ENCODE data around the gene CRYBG3.
A peak's percentile ranks its signal among the peaks of the same experiment; 100 is the strongest.
"Not testable (repeated sequence)": the region's sequence is repeated elsewhere in the genome, so short reads cannot be mapped to it uniquely, and the experiment has no call there.

Gene CRYBG3

DNA sequence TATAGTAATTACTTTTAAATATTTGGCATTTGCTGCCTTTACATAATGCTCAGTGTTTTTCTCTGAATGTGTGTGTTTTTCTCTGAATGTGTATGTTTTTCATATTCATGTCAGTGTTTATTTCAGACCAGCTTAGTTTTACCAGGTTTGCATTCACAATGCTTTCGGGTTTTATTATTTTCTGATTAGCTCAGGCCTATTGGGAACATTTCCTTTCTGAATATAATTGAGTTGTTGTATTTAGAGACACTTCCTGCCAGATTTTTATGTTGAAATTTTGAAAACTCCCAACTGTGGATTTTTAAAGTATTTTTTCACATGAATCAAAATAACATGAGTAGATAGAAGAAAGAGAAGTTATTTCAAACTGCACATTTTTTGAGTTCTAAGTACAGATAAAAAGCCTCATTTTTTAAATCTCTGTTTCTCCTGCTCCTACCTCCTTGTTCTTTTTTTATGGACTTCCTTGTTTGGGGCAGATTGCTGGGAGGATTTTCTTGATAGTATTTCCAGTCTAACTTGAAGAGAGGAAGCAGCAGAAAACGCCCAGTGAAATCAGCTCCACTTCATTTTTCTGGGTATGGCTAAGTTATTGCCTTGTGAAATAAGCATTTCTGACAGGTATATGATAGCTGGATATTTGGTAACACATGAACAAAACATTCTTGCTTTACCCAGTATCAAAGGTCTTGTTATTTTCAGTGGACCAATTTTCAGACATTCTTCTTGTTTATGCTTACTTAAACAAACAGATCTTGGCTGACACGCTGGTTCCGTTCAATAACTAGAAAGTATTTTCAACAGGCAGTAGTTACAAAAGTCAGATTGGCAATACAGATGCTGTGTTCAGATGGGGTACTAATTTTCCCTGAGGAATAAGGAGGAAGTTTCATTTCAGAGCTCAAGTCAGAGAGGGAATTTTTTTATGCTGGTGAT, 79.8 kb downstream of the CRYBG3 start:
- H3K27ac ChIP-seq (ENCODE audit: low read length): no peak overlapping the region
- no peak overlapping the region for H3K4me3 ChIP-seq (ENCODE audit: low read length)
- H3K9me3 ChIP-seq (ENCODE audit: control insufficient read depth, low read depth, low read length): no peaks in the 10 kb centered on the region
- H3K9ac ChIP-seq (ENCODE audit: low read length): no peak overlapping the region
- H3K27me3 ChIP-seq (ENCODE audit: control insufficient read depth, insufficient read depth, low read length): no peaks in the 10 kb centered on the region
- no peaks in the 10 kb centered on the region for H3K36me3 ChIP-seq (ENCODE audit: control insufficient read depth, low read depth, low read length)
- peaks cover 2% of the 10 kb centered on the region for H3K4me1 ChIP-seq (ENCODE audit: control insufficient read depth, low read depth, low read length)

GRCh38 chr3:97909830-97910229, 88.0 kb downstream of the CRYBG3 start:
- H3K36me3 ChIP-seq (ENCODE audit: control insufficient read depth, low read depth, low read length); H3K27me3 ChIP-seq (ENCODE audit: control insufficient read depth, insufficient read depth, low read length); H3K27ac ChIP-seq (ENCODE audit: low read length); H3K9me3 ChIP-seq (ENCODE audit: control insufficient read depth, low read depth, low read length); H3K9ac ChIP-seq (ENCODE audit: low read length); H3K4me1 ChIP-seq (ENCODE audit: control insufficient read depth, low read depth, low read length); H3K4me3 ChIP-seq (ENCODE audit: low read length): not testable (repeated sequence)

DNA sequence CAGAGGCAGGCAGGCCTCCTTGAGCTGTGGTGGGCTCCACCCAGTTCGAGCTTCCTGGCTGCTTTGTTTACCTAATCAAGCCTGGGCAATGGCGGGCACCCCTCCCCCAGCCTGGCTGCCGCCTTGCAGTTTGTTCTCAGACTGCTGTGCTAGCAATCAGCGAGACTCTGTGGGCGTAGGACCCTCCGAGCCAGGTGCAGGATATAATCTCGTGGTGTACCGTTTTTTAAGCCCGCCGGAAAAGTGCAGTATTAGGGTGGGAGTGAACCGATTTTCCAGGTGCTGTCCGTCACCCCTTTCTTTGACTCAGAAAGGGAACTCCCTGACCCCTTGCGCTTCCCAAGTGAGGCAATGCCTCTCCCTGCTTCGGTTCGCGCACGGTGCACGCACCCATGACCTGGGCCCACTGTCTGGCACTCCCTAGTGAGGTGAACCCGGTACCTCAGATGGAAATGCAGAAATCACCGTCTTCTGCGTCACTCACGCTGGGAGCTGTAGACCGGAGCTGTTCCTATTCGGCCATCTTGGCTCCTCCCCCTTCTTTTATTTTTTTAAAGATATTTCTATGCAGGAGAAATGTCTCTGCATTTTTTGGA, 88.5 kb downstream of the CRYBG3 start:
- not testable (repeated sequence) for H3K27me3 ChIP-seq (ENCODE audit: control insufficient read depth, insufficient read depth, low read length); H3K4me1 ChIP-seq (ENCODE audit: control insufficient read depth, low read depth, low read length); H3K27ac ChIP-seq (ENCODE audit: low read length); H3K9me3 ChIP-seq (ENCODE audit: control insufficient read depth, low read depth, low read length); H3K36me3 ChIP-seq (ENCODE audit: control insufficient read depth, low read depth, low read length); H3K9ac ChIP-seq (ENCODE audit: low read length)
- peak overlapping the region; percentile 9 for H3K4me3 ChIP-seq (ENCODE audit: low read length)

DNA sequence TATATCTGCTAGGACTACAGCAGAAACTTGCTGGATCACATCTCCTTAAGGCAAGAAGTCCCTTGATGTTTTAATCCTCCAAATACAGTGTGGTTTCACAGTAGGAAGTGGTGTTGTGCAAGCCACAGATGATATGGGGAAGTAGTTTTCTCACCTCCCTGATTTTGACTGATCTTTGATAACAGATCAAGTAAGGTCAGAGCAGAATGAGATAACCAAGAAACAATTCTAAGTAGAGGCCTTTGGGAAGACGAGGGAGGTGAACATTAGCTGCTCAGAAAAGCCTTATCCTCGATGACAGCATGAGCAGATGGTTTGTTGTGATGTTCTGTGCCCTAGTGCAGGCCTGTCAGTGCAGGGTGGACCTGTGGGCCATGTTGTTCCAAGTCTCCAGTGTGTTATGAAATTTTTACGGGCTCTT, 89.1 kb downstream of the CRYBG3 start:
- no peak overlapping the region for H3K27ac ChIP-seq (ENCODE audit: low read length)
- H3K27me3 ChIP-seq (ENCODE audit: control insufficient read depth, insufficient read depth, low read length): no peaks in the 10 kb centered on the region
- peaks cover 3% of the 10 kb centered on the region for H3K4me1 ChIP-seq (ENCODE audit: control insufficient read depth, low read depth, low read length)
- H3K9me3 ChIP-seq (ENCODE audit: control insufficient read depth, low read depth, low read length): no peaks in the 10 kb centered on the region
- H3K36me3 ChIP-seq (ENCODE audit: control insufficient read depth, low read depth, low read length): no peaks in the 10 kb centered on the region
- no peak overlapping the region for H3K9ac ChIP-seq (ENCODE audit: low read length)
- H3K4me3 ChIP-seq (ENCODE audit: low read length): peak overlapping the region; percentile 9

GRCh38 chr3:97911459-97911858, 89.6 kb downstream of the CRYBG3 start:
- H3K27me3 ChIP-seq (ENCODE audit: control insufficient read depth, insufficient read depth, low read length): no peaks in the 10 kb centered on the region
- no peaks in the 10 kb centered on the region for H3K9me3 ChIP-seq (ENCODE audit: control insufficient read depth, low read depth, low read length)
- no peak overlapping the region for H3K4me3 ChIP-seq (ENCODE audit: low read length)
- no peak overlapping the region for H3K9ac ChIP-seq (ENCODE audit: low read length)
- peaks cover 3% of the 10 kb centered on the region for H3K4me1 ChIP-seq (ENCODE audit: control insufficient read depth, low read depth, low read length)
- H3K36me3 ChIP-seq (ENCODE audit: control insufficient read depth, low read depth, low read length): no peaks in the 10 kb centered on the region
- H3K27ac ChIP-seq (ENCODE audit: low read length): no peak overlapping the region

GRCh38 chr3:97914388-97914787, 92.6 kb downstream of the CRYBG3 start:
- H3K27me3 ChIP-seq (ENCODE audit: control insufficient read depth, insufficient read depth, low read length): no peaks in the 10 kb centered on the region
- no peak overlapping the region for H3K27ac ChIP-seq (ENCODE audit: low read length)
- no peak overlapping the region for H3K9ac ChIP-seq (ENCODE audit: low read length)
- no peaks in the 10 kb centered on the region for H3K36me3 ChIP-seq (ENCODE audit: control insufficient read depth, low read depth, low read length)
- no peaks in the 10 kb centered on the region for H3K9me3 ChIP-seq (ENCODE audit: control insufficient read depth, low read depth, low read length)
- H3K4me3 ChIP-seq (ENCODE audit: low read length): no peak overlapping the region
- H3K4me1 ChIP-seq (ENCODE audit: control insufficient read depth, low read depth, low read length): peaks cover 3% of the 10 kb centered on the region

DNA sequence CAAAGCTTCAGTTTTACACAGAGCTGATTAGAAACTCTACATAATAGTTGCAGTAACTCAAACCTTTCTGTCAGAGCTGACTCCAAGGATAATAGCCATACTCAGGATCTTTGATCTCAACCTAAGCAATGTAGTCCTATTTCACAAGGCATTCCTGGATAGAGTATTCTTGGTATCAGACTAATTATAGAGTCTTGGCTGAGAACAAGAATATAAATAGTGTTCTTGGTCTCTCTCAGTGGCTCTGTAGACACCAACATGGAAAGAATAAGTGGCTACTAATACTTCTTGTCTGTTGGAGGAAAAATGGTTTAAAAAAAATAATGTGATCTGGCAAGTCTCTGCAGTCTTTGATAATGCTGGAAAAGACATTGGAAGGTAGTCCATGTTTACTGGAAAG, 94.8 kb downstream of the CRYBG3 start:
- no peaks in the 10 kb centered on the region for H3K27me3 ChIP-seq (ENCODE audit: control insufficient read depth, insufficient read depth, low read length)
- no peak overlapping the region for H3K27ac ChIP-seq (ENCODE audit: low read length)
- H3K4me1 ChIP-seq (ENCODE audit: control insufficient read depth, low read depth, low read length): no peaks in the 10 kb centered on the region
- no peak overlapping the region for H3K9ac ChIP-seq (ENCODE audit: low read length)
- no peaks in the 10 kb centered on the region for H3K36me3 ChIP-seq (ENCODE audit: control insufficient read depth, low read depth, low read length)
- no peaks in the 10 kb centered on the region for H3K9me3 ChIP-seq (ENCODE audit: control insufficient read depth, low read depth, low read length)
- H3K4me3 ChIP-seq (ENCODE audit: low read length): no peak overlapping the region

GRCh38 chr3:97917813-97918536, 96.2 kb downstream of the CRYBG3 start:
- Histone ChIP-seq H3K4me3 (ENCODE audit: low read length) (no peak overlapping the region), H3K9me3 (ENCODE audit: control insufficient read depth, low read depth, low read length) (no peaks in the 10 kb centered on the region), H3K27ac (ENCODE audit: low read length) (no peak overlapping the region), H3K9ac (ENCODE audit: low read length) (no peak overlapping the region), H3K36me3 (ENCODE audit: control insufficient read depth, low read depth, low read length) (no peaks in the 10 kb centered on the region), H3K4me1 (ENCODE audit: control insufficient read depth, low read depth, low read length) (no peaks in the 10 kb centered on the region), H3K27me3 (ENCODE audit: control insufficient read depth, insufficient read depth, low read length) (no peaks in the 10 kb centered on the region)

GRCh38 chr3:97927704-97928103, 105.9 kb downstream of the CRYBG3 start:
- Histone ChIP-seq H3K9me3 (ENCODE audit: control insufficient read depth, low read depth, low read length) (no peaks in the 10 kb centered on the region), H3K36me3 (ENCODE audit: control insufficient read depth, low read depth, low read length) (no peaks in the 10 kb centered on the region), H3K4me3 (ENCODE audit: low read length) (no peak overlapping the region), H3K27ac (ENCODE audit: low read length) (no peak overlapping the region), H3K4me1 (ENCODE audit: control insufficient read depth, low read depth, low read length) (no peaks in the 10 kb centered on the region), H3K27me3 (ENCODE audit: control insufficient read depth, insufficient read depth, low read length) (no peaks in the 10 kb centered on the region), H3K9ac (ENCODE audit: low read length) (no peak overlapping the region)

DNA sequence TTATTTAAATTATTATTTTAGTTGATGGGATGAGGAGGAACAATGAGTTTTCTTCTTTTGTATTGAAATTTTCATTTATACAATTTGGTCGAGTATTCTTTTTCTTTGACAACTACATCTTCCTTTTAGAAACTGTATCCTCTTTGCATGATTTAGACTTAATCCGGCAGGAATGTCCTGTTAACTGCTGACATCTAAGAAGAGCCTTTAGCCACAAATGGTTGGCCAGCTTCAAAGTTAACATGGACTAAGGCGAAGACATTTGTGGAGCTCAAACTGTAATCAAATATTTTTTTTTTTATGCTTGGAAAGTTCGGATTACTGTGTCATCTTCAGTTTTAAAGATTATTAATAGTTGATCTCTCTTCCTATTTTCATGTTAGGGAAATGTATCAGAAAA, 107.2 kb downstream of the CRYBG3 start:
- Histone ChIP-seq H3K9ac (ENCODE audit: low read length) (no peak overlapping the region), H3K36me3 (ENCODE audit: control insufficient read depth, low read depth, low read length) (no peaks in the 10 kb centered on the region), H3K4me1 (ENCODE audit: control insufficient read depth, low read depth, low read length) (no peaks in the 10 kb centered on the region), H3K27ac (ENCODE audit: low read length) (no peak overlapping the region), H3K4me3 (ENCODE audit: low read length) (no peak overlapping the region), H3K27me3 (ENCODE audit: control insufficient read depth, insufficient read depth, low read length) (no peaks in the 10 kb centered on the region), H3K9me3 (ENCODE audit: control insufficient read depth, low read depth, low read length) (no peaks in the 10 kb centered on the region)

GRCh38 chr3:97930018-97930417, 108.2 kb downstream of the CRYBG3 start:
- H3K27ac ChIP-seq (ENCODE audit: low read length): no peak overlapping the region
- no peaks in the 10 kb centered on the region for H3K36me3 ChIP-seq (ENCODE audit: control insufficient read depth, low read depth, low read length)
- no peaks in the 10 kb centered on the region for H3K9me3 ChIP-seq (ENCODE audit: control insufficient read depth, low read depth, low read length)
- H3K9ac ChIP-seq (ENCODE audit: low read length): no peak overlapping the region
- no peaks in the 10 kb centered on the region for H3K4me1 ChIP-seq (ENCODE audit: control insufficient read depth, low read depth, low read length)
- H3K4me3 ChIP-seq (ENCODE audit: low read length): no peak overlapping the region
- H3K27me3 ChIP-seq (ENCODE audit: control insufficient read depth, insufficient read depth, low read length): no peaks in the 10 kb centered on the region

Data from iPS-18a (cell line).